Astrocyte of the spinal cord (primary cell): ENCODE measurements around the gene DCDC2B.

ENCODE experiments used
- DNase-seq: peaks from one replicate; pipeline ENCODE4 v3.0.0; 2011; ENCODE audit warnings: low read depth, low spot score
- H3K4me3 ChIP-seq: 2 replicates; pipeline ENCODE4 v1.5.1; 2011; ENCODE audit warnings: low read depth, mild to moderate bottlenecking, low read length, moderate library complexity
- CTCF ChIP-seq: IDR thresholded peaks from 2 replicates; pipeline ENCODE4 v1.5.1; 2012; ENCODE audit warnings: low read depth, mild to moderate bottlenecking, low read length, inconsistent platforms
- in situ Hi-C: cut with HindIII; loops from 2 replicates; pipeline ENCODE4 v1.10.0; 2017; ENCODE audit warnings: low sequenced_read_pairs

Gene DCDC2B

GRCh38 chr1:32195531-32195930, 13.4 kb upstream of the DCDC2B start:
- TF ChIP-seq CTCF = no peak
- in situ Hi-C loops = no loop called here
- no peak overlapping the region for H3K4me3 ChIP-seq
- no peak for DNase-seq

- H3K4me3 ChIP-seq = no peak overlapping the region
- TF ChIP-seq CTCF = no peak
- in situ Hi-C loops = no loop called here
- DNase-seq = peak; percentile 38
Measured at GRCh38 chr1:32195972-32196823, 12.7 kb upstream of the DCDC2B start.

- no peak for DNase-seq
- in situ Hi-C loops = no loop called here
- TF ChIP-seq CTCF = no peak
- H3K4me3 ChIP-seq = no peak overlapping the region
Measured at GRCh38 chr1:32197074-32197473, 11.8 kb upstream of the DCDC2B start.

- H3K4me3 ChIP-seq = no peak overlapping the region
- no peak for TF ChIP-seq CTCF
- in situ Hi-C loops = no loop called here
- no peak for DNase-seq
Measured at GRCh38 chr1:32197837-32198236, 11.1 kb upstream of the DCDC2B start.

- no peak overlapping the region for H3K4me3 ChIP-seq
- in situ Hi-C loops = no loop called here
- no peak for TF ChIP-seq CTCF
- DNase-seq = no peak
Measured at GRCh38 chr1:32198237-32199042, 10.4 kb upstream of the DCDC2B start.

- no peak for TF ChIP-seq CTCF
- in situ Hi-C loops = no loop called here
- H3K4me3 ChIP-seq = no peak overlapping the region
- no peak for DNase-seq
Measured at GRCh38 chr1:32199043-32199716, 9.7 kb upstream of the DCDC2B start.
